Neutrophil (primary cell): ENCODE results near the gene RBCK1.
"Not testable (repeated sequence)": the region's sequence is repeated elsewhere in the genome, so short reads cannot be mapped to it uniquely, and the experiment has no call there.

Experiments
- H3K27ac ChIP-seq: fragments of 200-600 bp; sonication (generic); 2 replicates; pipeline ENCODE4 v1.5.1; 2016; ENCODE audit warnings: mild to moderate bottlenecking, moderate library complexity
- H3K27me3 ChIP-seq: fragments of 200-600 bp; sonication (generic); 2 replicates; pipeline ENCODE4 v1.6.0; 2016; ENCODE audit warnings: mild to moderate bottlenecking
- H3K36me3 ChIP-seq: fragments of 200-600 bp; sonication (generic); 2 replicates; pipeline ENCODE4 v1.5.1; 2017
- H3K4me1 ChIP-seq, 2 experiments: fragments of 200-600 bp in 1 of 2; sonication (generic) in 1 of 2; 1 replicate in 1 of 2; 2 replicates in 1 of 2; pipeline versions ENCODE4 v1.5.1 to v1.6.1; 2013 to 2016; ENCODE audit warnings: low read depth in 1 of 2, low read length in 1 of 2, mild to moderate bottlenecking in 1 of 2, moderate library complexity in 1 of 2; ENCODE audit not compliant: control insufficient read depth in 1 of 2, insufficient read depth in 1 of 2
- H3K4me3 ChIP-seq, 2 experiments: fragments of 200-600 bp in 1 of 2; sonication (generic) in 1 of 2; 1 replicate in 1 of 2; 2 replicates in 1 of 2; pipeline ENCODE4 v1.5.1; 2013 to 2016; ENCODE audit warnings: low read depth in 1 of 2, low read length in 1 of 2, mild to moderate bottlenecking in 1 of 2, moderate library complexity in 1 of 2
- H3K9me3 ChIP-seq: fragments of 200-600 bp; sonication (generic); 2 replicates; pipeline ENCODE4 v1.5.1; 2016
- TF ChIP-seq, protein P1 (sequence below): fragments of 200-600 bp; sonication (generic); IDR thresholded peaks from 2 replicates; pipeline ENCODE4 v1.5.1; 2016; ENCODE audit warnings: antibody characterized with exemption

RBCK1 gene

DNA sequence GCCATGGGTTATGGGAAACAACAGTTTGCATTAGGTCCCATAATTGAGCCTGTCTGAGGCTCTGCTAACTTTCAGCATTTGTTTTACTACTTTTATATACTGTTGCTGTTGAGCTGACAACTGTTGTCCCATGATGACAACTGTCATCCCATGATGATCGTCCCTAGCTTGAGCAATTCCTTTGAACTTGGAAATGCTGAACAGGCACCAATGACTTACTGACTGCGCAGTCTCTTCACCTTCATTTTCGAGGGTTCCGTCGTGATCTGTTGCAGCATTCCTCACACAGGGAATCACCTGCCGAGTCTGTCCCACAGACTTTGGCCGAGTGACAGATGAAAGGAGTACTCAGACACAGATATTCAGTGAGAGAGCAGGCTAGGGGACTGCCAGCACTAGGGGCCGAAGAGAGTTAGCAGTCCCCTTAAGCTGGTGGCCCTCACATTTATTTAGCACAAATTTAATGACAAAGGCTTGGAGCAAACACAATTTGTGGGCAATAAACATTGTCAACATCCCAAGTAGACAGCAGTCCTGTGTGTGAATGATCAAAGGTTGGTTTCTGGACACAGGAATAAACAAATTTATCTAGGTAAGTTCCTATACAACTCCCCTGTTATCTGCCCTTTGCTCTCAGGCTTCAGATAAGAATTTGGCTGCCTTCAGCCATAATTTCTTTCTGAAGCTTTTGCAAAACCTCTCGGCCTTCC lies 64.2 kb downstream of the RBCK1 start:
- Histone ChIP-seq H3K4me1 (no peaks in the 10 kb centered on the region), H3K27ac (no peak overlapping the region), H3K4me3 (no peak overlapping the region), H3K27me3 (peaks cover 8% of the 10 kb centered on the region), H3K9me3 (no peaks in the 10 kb centered on the region), H3K36me3 (no peaks in the 10 kb centered on the region)
- TF ChIP-seq, protein P1, sequence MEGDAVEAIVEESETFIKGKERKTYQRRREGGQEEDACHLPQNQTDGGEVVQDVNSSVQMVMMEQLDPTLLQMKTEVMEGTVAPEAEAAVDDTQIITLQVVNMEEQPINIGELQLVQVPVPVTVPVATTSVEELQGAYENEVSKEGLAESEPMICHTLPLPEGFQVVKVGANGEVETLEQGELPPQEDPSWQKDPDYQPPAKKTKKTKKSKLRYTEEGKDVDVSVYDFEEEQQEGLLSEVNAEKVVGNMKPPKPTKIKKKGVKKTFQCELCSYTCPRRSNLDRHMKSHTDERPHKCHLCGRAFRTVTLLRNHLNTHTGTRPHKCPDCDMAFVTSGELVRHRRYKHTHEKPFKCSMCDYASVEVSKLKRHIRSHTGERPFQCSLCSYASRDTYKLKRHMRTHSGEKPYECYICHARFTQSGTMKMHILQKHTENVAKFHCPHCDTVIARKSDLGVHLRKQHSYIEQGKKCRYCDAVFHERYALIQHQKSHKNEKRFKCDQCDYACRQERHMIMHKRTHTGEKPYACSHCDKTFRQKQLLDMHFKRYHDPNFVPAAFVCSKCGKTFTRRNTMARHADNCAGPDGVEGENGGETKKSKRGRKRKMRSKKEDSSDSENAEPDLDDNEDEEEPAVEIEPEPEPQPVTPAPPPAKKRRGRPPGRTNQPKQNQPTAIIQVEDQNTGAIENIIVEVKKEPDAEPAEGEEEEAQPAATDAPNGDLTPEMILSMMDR, result no peak

DNA sequence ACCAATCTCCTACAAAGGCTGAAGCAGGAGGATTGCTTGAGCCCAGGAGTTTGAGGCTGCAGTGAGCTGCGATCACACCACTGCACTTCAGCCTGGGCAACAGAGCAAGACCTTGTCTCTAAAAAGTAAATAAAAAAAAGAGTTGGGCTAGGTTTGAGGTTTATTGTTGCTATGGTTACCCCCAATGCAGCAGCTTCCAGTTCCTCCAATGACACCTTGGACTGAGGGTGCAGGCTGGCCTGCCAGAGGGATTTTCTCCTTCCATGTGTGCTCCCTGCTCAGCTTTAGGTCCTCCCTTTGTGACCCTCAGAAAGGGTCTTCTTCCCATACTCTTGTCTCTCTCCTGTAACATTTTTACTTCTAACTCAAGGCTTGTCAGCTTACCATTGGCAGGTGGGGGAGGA lies 64.8 kb downstream of the RBCK1 start:
- Histone ChIP-seq H3K4me1 (no peaks in the 10 kb centered on the region), H3K36me3 (no peaks in the 10 kb centered on the region), H3K4me3 (no peak overlapping the region), H3K9me3 (no peaks in the 10 kb centered on the region), H3K27me3 (peaks cover 8% of the 10 kb centered on the region), H3K27ac (no peak overlapping the region)
- TF ChIP-seq, protein P1, result no peak

DNA sequence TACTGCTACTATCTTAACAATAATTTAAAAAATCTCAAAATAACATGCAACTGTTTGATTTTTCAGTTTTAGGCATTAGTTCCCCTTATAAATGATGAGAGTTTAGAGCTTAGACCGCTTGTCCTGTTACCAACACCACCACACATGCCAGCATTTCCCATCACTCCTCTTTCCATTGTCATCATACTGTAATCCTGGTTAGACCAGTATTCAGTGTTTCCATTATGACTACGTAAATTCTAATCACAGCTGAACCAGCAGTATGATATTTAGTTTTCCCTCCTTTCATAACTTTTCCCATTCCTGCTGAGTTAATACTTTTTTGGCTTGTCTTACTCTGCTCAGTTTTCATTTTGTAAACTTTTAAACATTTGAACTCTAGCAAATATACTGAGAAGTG lies 66.5 kb downstream of the RBCK1 start:
- no peaks in the 10 kb centered on the region for H3K9me3 ChIP-seq

DNA sequence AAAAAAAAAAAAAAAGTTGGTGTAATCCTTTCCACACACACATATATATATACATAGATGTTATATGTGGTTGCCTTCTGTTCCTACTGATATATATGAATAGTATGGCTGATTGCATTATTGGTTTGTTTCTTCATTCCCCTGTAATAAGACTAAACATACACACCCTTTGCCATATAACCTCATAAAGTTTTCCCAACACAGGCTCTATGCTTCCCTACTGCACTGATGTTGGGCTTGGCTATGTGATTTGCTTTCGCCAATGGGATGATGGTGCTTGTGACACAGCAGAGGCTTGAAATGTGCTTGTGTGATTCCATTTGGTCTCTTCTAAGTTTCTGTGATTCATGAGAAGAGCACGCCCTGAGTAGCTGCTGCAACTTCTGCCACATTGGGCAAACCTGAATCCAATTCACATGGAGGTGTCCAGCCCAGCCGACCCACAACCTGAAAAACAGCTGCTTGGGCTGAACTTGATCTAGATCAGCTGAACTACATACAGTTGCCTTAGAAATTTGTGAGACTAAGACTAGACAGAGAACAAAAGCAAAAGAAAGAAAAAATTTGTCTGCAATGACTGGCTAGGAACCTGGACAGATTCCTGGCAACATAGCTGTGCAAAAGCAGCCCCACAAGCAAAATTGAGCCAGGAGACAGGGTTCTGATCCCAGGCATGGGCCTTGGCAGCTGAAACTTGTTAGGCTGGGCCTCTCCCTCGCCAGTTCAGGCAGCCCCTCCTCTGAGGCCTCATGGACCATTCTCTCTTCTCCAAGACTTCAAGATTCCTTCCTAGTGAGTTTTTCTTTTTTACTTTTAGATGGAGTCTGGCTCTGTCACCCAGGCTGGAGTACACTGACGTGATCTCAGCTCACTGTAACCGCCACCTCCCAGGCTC lies 67.6 kb downstream of the RBCK1 start:
- Histone ChIP-seq H3K27me3 (no peaks in the 10 kb centered on the region), H3K36me3 (peaks cover 7% of the 10 kb centered on the region), H3K4me3 (no peak overlapping the region), H3K4me1 (no peaks in the 10 kb centered on the region), H3K9me3 (no peaks in the 10 kb centered on the region), H3K27ac (no peak overlapping the region)
- TF ChIP-seq, protein P1, result no peak

More for the DNA sequence above, 66.5 kb downstream of the RBCK1 start:
- no peak overlapping the region for H3K4me3 ChIP-seq
- H3K4me1 ChIP-seq, result no peaks in the 10 kb centered on the region
- H3K36me3 ChIP-seq, result no peaks in the 10 kb centered on the region
- H3K27me3 ChIP-seq, result no peaks in the 10 kb centered on the region
- H3K27ac ChIP-seq, result no peak overlapping the region
- TF ChIP-seq, protein P1, result no peak

DNA sequence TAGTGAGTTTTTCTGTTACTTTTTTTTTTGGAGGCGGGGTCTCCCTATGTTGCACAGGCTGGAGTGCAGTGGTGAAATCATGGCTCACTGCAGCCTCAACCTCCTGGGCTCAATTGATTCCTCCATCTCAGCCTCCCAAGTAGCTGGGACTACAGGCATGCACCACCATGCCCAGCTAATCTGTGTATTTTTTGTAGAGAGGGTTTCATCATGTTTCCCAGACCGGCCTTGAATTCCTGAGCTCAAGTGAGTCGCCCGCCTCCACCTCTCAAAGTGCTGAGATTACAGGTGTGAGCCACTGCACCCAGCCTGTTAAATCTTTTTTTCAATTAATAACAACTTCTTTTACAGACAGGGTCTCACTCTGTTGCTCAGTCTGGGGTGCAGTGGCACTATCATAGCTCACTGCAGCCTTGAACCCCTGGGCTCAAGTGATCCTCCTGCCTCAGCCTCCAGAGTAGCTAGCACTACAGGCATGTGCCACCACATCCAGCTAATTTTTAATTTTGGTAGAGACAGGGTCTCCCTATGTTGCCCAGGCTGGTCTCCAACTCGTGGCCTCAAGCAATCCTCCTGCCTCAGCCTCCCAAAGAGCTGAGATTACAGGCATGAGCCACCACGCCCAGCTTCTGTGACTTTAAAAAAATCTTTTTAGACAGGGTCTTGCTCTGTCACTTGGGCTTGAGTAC lies 68.6 kb downstream of the RBCK1 start:
- not testable (repeated sequence) for H3K27me3 ChIP-seq, H3K27ac ChIP-seq, H3K9me3 ChIP-seq, H3K4me1 ChIP-seq, H3K4me3 ChIP-seq, H3K36me3 ChIP-seq
